ENCODE results near the gene PTPRG. TPM values are rescaled to one million over a fixed set of nuclear protein-coding genes. Genes with fewer than 3 reads are reported as not detected.
"Not testable (repeated sequence)": the region's sequence is repeated elsewhere in the genome, so short reads cannot be mapped to it uniquely, and the experiment has no call there.

PTPRG gene
- total RNA-seq, 1 donor from 2014 or later = 61.4 TPM

DNA sequence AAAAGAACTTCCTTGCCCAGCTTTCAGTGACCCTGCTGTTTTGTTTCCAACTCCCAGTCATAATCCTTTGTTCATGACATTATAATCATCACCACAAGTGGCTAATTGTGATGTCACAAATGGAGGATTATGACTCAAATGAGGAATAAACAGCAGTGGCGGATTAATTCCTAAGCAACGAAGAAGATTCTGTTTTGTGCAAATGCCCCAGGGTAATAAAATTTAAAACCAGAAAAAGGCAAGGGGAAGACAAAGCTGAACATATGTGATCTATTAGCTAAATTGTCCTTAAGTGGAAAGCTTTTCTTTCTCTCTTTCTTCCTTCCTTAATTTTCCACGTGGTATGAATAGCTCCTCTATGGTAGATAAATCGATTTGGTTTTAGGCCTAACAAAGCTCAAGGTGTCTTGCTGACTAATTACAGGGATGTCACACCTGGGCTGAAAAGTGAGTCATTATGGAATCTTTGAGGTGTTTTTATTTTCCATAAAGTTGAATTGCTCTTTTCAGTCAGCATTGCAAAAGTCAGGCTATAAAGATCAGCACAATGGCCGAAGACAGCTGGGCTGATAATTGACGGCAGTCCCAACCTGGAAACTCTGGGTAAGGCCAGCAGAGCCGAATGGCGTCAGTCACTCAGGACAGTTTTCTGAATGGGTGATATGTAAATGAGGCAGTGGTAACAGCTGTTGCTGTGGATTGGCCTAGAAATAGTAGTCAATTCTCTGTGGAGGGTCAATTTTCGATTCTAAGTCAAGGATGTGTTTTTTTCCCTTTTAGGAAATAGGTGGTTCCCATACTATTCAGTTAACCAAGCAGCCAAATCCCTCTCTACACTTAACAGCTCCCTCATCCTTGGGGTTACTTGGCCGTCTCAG, 121.5 kb downstream of the PTPRG start:
- no peak for DNase-seq (ENCODE audit: low spot score)

DNA sequence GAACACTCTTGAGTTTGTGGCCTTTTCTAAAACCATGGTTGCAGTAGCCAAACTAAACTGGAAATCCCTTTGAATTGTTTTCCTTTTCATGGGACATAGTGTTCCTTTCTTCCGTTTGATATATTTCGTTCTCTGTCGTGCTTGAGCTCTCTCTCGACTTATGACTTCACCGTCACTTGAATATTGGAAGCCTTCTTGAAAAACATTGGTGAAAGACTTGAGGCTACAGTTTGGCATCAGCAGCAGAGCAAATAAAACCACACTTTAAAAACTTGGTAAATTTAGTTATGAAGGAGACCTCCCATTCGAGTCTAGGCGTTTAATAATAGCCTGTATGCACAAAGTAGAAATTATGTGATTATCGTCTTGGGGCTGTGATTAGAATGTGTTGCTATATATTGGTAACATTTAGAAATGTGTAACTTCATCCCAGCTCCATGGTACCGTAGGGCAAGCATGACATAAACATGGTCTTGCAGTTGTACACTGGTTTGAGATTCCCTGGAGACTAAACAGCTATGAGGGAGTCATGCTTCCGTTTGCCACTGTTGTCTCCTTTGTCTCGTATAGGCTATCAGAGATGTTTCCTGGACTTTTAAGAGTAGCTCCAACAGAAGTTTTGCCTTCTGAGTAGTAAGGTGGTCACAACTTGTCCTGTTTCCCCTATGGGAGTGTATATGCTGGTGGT, 122.3 kb downstream of the PTPRG start:
- DNase-seq (ENCODE audit: low spot score) = no peak

DNA sequence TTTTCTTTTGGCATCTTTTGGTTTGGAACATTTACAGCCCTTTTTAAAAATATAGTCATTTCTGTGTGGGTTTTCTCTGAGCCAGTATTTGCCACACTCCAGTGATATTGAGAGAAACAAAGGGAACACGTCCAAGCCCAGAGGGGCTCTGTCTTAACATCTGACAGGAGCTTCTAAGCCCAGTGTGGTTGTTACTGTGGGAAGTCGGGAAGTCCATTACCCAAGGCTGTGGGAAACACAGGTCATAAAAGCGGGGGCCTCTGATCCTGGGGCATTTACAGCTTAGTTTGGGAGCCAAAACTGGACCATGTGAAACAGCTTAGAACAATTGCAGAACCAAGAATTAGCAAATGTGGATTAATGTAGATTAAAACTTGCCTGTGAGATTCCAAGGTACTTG, 123.0 kb downstream of the PTPRG start:
- DNase-seq (ENCODE audit: low spot score) = no peak

DNA sequence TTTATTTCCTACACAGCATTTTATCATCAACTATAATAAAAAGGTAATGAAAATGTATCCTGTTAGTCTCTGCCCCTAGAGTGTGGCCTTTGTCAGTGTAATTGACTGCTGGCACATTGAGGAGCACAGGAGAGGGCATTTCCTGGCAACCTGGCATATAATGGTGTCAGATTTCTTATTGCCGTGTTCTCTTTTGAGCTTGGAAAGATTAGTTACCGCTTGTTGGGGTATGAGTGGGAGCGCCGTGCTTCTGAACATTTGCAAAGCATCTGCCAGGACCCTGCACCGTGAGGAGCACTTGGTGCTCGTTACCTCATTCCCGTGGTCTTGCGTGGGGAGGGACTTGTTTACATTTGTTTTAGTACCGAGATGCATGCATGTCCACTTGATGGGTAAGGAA, 124.4 kb downstream of the PTPRG start:
- no peak for DNase-seq (ENCODE audit: low spot score)

DNA sequence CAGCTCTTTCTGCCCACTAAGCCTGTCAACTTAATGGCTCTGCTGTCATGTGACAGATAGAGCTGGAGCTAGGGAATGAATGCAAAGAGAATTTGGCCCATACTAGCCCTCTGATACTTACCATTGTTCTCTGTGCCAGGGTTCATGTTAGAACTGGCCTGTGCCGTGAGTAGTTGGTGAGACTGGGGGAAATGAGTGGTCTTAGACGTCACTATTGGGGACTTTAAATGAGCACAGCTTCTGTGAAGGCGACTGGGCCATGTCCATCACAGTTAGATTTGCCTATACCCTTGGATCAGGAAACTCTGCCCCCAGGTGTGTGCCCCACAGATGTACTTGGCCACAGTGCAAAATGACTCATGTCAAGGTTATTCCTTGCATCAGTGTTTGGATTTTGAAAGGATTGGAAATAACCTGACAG, 124.9 kb downstream of the PTPRG start:
- DNase-seq (ENCODE audit: low spot score) = no peak

DNA sequence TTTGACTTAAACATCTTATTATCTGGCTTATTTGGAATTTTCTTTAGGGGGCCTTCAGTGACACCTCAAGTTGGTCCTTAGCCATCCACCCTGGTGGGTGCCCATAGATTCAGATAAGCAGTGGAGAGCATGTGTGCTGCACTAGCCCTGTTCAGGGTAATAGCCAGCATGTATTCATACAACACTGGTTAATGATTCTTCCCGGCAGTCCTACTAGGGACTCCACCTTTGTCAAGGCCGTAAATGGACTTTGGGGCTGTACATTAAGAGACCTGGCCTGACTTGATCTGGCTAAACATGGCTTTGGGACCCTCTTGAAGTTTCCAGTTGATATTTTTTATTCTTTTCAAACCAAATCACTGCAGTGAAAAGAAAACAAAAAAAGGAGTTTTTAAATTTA, 125.8 kb downstream of the PTPRG start:
- DNase-seq (ENCODE audit: low spot score) = no peak

DNA sequence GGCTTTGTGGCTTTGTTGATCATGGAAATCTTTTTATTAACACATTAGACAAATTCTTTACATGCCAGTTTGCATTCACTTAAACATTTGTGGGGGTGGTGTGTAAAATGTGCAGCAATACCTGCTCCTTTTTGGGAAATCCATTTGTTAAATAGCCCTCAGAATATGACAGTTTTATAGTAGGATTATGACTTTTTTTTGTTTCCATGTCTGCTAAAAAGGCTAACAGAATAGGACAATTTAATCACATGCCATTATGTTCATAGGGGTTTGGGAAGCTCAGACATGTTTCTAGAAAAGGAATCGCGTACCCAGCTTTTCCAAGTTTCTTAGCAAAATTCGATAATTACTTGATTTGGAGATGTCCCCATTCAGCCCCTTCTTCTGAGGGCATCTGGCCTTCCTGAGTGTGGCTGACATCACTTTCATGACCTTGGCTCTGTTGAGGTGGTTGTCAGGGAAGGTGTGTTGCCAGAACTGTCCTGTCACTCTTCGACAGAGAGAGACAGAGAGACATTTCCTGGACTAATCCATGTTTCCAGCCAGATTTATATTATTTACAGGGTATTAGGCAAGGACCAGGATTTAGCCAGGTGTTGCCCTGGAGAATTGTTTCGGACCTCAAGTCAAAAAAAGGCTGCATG, 126.4 kb downstream of the PTPRG start:
- no peak for DNase-seq (ENCODE audit: low spot score)

DNA sequence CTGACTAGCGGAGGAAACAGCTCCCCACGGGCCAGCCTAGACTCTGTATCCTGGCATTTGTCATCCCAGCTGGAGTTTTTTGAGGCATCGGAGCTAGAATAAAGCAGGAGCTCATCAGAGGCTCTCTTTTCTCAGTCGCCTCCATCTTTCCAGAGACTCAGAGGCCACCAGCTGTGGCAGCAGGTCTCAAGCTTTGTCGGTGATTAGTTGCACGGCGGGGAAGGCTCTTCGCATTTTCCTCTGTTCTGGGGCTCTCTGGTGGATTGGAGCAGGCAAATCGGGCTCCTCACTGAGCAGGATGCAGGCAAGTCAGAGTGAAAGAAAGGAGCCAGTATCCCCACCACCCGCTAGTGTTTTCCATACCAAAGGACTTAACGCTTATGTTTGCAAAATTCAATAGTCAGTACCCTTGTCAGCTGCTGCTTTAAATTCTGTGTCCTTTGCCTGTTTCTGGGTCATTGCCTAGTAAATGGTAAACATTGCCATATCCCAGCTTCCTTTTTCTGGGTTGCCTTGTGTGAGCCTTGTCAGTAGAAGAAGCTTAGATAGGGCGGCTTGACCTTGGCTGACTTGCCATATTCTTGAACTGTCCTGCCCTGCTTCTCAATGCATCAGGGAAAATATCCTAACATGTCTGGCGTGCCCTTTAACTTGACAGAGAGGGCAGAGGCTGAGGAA, 127.1 kb downstream of the PTPRG start:
- DNase-seq (ENCODE audit: low spot score) = no peak

DNA sequence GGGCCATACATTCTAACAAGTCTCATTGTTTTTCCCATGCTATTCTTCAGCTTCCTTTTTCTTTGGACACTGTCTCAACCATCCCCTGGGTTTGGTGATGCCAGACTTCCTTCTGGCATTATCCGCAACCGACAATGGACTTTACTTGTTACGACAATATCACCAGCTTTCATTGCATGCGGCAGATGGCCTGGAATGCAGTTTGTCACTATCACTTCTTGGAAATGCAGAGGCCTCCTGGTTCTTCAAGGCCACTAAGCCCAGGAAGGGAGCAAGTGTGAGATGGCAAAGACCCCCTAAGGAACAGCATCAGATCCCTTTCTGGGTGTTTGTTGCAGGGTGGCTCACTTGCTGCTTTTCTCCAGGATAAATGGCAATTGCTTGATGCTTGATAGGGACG, 128.6 kb downstream of the PTPRG start:
- DNase-seq (ENCODE audit: low spot score) = no peak

DNA sequence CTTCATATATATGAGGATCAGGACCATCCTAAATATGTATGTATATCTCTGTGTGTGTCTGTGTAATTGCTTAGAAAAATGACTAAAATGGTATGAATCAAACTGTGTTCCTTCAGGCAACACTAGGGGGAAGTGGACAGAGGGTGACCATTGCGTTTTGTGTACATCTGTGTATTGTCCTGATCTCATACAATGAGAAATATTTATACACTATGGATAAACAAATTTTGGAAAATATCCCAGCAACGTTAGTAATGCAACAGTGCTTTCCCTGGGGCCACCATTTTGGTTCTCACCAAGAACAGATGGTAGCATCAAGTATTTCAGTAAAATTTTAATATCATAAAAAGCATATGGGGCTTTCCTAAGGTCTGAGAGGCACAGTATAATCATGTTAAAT, 130.1 kb downstream of the PTPRG start:
- DNase-seq (ENCODE audit: low spot score) = no peak

DNA sequence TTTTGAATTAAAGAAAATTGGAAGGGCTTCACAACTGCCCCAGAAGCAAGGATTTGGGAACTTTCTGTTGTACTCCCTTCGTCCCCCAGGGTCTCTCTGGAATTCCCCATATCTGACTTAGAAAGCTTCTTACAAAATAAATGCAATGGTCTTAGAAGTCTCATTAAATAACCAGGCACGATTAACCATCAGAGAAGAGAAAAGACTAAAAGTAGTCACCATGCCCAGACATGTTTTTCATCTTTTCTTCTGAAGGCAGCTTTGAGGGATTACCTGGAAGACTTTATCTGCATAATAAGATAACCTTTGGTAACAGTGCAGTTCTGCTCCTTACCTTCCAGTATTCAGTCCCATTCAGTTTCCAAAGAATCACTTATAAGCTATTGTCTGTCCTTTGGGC, 135.9 kb downstream of the PTPRG start:
- DNase-seq (ENCODE audit: low spot score) = no peak

DNA sequence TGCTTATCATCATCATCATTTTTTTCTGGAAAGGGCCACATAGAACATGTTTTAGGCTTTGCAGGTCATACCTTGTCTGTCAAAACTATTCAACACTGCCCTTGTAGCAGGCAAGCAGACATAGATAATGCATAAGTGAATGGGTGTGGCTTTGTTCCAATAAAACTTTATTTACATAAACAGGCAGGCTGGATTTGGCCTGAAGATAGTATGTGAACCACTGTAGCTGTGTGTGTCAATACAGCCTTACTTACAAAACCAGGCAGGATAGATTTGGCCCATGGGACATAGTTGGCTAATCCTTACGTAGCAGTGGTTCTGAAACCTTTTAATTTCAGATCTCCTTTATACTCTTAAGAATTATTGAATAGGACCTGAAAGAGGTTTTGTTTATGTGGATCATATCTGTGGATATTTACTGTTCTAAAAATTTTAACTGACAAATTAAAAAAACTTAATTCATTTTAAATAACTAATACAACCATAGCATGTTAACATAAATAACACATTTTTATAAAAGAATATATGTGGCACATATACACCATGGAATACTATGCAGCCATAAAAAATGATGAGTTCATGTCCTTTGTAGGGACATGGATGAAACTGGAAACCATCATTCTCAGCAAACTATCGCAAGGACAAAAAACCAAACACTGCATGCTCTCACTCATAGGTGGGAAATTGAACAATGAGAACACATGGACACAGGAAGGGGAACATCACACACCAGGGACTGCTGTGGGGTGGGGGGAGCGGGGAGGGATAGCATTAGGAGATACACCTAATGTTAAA, 137.1 kb downstream of the PTPRG start:
- DNase-seq (ENCODE audit: low spot score) = not testable (repeated sequence)

DNA sequence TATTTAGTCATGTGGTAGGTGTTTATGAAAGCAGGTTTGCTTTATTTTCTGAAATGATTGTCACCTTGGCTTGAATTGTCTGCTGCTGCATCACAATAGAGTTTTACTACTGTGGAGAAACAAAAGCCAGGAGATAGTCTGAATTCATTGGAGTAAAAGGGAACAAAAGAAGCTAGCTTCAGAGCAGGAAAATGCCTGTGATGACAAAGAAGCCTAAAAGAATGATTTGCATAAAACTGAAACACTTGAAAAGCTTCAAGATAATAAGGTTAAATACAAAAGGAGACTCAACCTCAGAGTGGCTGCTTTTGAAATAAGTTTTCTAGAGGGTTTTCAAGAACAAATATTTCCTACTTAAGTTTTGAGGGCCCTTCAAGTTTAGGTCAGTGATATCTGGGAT, 138.3 kb downstream of the PTPRG start:
- DNase-seq (ENCODE audit: low spot score) = no peak

DNA sequence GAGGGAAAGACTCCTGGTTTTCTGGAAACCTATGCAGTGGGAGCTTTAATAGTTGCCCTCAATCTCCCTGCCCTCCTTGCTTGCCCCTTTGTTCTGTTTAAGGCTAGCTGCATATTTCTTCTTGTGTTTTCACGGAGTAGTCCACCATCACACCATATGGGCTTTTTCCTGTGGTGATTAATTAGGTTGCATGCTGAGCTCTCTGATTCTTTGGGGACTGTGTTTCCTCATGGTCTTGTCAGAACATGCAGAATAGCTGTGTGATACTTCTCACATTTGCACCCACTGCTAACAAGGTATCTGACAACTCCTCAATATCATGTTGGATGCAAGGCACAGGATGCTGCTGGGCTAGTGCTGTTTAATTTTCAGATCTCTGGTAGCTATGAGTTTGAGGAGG, 139.6 kb downstream of the PTPRG start:
- DNase-seq (ENCODE audit: low spot score) = no peak

DNA sequence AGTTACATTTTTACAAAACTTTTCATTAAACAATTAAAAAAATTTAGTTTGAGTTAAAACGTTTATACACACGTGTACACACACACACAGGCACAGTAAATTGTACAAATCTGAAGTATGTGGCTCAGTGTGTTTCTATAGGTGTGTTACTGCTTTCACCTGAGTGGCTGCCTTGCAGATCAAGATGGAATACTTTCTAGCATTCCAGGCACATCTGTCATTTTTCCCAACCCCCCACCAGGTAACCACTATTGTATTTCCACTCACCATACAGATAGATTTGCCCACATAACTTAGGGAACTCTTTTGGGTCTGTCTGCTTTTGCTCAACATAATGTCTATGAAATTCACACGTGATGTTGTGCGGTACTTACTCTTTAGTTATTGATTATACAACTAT, 141.1 kb downstream of the PTPRG start:
- no peak for DNase-seq (ENCODE audit: low spot score)

DNA sequence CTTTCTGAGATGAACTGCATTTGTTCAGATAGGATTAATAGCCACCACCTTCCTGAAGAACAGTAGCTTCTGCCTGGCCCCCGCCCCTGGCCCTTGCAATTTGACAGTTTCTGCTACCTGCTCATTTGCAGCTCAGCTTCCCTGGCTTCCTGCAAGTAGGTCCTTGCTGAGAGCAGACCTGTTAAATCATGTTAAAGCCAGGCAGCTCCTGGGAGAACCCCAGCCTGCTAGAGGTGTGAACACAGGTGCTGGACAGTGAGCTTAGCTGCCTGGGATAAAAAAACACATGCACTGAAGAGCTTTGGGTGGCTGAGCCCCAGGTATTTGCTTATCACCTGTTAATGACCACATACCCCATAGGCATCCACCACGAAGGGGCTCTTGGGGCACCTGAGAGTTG, 143.4 kb downstream of the PTPRG start:
- DNase-seq (ENCODE audit: low spot score) = no peak

DNA sequence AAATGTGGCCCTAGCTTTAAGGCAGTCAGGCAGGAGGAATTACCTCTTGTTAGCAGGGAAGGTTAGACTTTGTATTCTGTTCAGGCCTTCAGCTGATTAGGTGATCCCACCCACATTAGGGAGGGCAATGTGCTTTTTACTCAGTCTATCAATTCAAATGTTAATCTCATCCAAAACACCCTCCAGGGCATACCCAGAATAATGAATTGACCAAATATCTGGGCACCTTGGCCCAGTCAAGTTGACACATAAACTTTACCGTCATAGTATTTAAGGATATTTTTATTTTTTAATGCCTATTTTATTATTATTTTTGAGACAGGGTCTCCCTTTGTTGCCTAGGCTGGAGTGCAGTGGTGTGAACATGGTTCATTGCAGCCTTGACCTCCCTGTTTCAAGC, 146.1 kb downstream of the PTPRG start:
- no peak for DNase-seq (ENCODE audit: low spot score)

DNA sequence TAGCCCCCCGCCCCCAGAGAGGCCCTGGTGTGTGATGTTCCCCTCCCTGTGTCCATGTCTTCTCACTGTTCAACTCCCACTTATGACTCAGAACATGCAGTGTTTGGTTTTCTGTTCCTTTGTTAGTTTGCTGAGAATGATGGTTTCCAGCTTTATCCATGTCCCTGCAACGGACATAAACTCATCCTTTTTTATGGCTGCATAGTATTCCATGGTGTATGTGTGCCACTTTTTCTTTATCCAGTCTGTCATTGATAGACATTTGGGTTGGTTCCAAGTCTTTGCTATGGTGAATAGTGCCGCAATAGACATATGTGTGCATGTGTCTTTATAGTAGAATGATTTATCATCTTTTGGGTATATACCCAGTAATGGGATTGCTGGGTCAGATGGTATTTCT, 149.5 kb downstream of the PTPRG start:
- not testable (repeated sequence) for DNase-seq (ENCODE audit: low spot score)

DNA sequence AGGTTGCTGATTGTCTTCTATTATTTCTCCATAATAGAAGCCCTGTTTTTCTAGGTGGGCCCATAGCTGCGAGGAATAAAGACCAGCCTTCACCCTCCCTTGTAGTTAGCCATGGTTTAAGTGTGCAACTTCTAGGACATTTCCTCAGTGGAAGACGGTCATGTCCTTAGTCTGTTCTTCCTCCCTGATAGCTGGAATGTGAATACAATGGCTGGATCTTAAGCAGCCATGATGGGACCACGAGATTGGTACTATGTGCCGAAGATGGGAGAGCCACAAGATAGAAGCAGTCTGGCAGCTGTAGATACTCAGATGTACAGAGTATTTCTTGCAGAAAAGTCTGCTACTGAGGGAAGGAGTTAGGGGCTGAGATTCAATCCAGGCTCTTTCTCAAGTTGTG, 152.9 kb downstream of the PTPRG start:
- no peak for DNase-seq (ENCODE audit: low spot score)

DNA sequence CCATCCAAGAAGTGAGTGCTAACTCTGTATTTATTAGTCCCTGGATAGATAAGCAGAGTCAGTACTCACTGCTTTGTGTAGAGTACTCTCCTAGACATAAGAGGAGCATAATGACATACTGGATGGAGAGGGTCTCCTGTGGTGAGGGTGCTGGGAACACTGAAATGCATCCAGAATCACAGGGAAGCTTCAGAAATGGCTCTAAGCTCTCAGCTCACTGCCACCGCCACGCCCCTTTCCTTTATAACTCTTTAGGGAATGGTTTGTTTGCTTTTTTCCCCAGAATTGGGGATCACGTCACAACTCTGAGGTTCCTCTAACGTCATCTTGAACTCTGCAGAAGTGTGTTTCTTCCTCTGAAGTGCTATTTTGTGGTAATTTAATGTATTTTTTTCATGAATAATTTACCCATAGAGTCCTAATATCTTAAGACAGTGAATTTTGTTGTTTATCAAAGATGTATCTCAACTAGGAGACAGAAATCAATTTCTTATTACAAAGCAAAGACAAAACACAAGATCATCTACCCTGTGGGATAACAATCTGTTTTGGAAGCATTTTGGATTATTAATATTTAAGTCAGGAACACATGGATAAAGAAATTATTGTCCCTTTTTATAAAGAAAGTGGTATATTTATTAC, 154.6 kb downstream of the PTPRG start:
- DNase-seq (ENCODE audit: low spot score) = no peak

DNA sequence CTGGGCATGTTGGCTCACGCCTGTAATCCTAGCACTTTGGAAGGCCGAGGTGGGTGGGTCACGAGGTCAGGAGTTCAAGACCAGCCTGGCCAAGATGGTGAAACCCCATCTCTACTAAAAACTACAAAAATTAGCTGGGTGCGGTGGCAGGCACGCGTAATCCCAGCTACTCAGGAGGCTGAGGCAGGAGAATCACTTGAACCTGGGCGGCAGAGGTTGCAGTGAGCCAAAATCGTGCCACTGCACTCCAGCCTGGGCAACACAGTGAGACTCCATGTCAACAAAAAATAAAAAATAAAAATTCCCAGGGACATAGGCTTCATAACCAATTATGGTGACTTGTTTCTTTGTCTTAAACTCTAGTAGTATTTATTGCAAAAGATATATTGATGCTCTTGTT, 155.3 kb downstream of the PTPRG start:
- DNase-seq (ENCODE audit: low spot score) = not testable (repeated sequence)
